GM10266 (cell line): ENCODE measurements around the gene ATF7IP2.
"Not testable (repeated sequence)": the region's sequence is repeated elsewhere in the genome, so short reads cannot be mapped to it uniquely, and the experiment has no call there.

ENCODE experiments used
- DNase-seq: peaks from one replicate; pipeline ENCODE4 v3.0.0; 2012; ENCODE audit errors: extremely low spot score
- CTCF ChIP-seq: IDR thresholded peaks from 2 replicates; pipeline ENCODE4 v1.5.1; 2012; ENCODE audit warnings: mild to moderate bottlenecking, low read depth; ENCODE audit not compliant: control insufficient read depth, insufficient read depth; ENCODE audit errors: missing control alignments

The ATF7IP2 gene

GRCh38 chr16:10497132-10498101 is 111.6 kb downstream of the ATF7IP2 start:
- no peak for DNase-seq
- TF ChIP-seq CTCF, result no peak

DNA sequence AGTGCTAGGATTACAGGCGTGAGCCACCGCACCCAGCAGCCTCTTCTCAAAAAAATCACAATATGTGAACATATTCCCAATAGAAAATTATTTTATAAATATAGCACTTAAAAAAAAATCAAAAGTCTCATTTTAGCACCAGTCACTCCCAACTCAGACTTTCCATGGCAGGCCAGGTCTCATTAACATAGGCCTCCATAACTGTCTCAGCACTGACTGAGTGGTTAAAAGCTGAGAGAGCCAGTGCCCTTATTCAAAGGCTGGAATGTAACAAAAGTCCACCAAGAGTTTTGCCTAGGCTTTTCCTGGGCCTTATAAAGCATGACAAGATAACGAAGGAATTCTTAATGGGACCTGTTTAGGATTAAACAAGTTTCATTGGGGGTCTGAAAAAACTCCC is 114.7 kb downstream of the ATF7IP2 start:
- TF ChIP-seq CTCF, result no peak
- no peak for DNase-seq

DNA sequence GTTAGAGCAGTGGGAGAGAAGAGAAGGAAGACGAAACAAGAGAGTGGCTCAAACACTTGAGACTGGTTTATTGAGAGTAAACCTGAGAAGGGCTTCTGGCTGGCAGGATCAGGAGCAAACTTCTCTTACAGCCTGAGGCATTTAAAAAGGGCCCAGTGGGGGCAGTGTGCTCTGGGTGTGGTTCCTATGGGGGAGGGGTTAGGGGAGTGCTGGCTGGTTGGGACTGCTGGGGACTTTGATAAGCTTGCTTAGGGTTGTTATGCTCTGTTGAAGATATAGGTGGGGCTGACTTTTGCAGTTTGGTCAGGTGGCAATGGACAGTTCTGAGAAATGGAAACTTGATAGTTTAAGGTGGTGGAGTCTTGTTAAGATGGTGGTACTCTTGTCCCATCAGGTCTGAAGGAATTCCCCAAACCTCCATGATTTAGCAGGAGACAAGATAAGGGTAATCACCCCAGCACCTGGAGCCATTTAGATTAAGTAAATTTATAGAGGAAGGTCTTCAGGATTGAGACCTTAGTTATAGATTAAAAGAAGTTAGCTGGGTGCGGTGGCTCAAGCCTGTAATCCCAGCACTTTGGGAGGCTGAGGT is 115.3 kb downstream of the ATF7IP2 start:
- no peak for TF ChIP-seq CTCF
- DNase-seq, result no peak

DNA sequence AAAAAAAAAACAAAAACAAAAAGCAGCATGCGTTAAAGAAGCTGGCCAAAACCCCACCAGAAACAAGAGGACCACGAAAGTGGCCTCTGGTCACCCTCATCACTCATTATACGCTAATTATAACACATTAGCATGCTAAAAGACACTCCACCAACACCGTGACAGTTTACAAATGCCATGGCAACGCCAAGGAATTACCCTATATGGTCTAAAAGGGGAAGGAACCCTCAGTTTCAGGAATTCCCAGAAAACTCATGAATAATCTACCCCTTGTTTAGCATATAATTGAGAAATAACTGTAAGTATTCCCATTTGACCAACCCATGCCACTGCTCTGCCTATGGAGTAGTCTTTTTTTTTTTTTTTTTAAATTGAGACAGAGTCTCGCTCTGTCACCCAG is 116.9 kb downstream of the ATF7IP2 start:
- TF ChIP-seq CTCF, result no peak
- no peak for DNase-seq

GRCh38 chr16:10504404-10504885 is 118.6 kb downstream of the ATF7IP2 start:
- no peak for TF ChIP-seq CTCF
- no peak for DNase-seq

DNA sequence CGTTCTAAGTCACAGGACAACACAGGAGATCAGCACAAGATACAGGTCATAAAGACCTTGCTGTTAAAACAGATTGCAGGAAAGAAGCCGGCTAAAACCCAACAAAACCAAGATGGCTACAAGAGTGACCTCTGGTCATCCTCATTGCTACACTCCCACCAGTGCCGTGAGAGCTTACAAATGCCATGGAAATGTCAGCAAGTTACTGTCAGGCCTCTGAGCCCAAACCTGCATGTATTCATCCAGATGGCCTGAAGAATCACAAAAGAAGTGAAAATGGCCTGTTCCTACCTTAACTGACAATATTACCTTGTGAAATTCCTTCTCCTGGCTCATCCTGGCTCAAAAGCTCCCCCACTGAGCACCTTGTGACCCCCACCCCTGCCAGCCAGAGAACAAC is 119.4 kb downstream of the ATF7IP2 start:
- DNase-seq, result not testable (repeated sequence)

DNA sequence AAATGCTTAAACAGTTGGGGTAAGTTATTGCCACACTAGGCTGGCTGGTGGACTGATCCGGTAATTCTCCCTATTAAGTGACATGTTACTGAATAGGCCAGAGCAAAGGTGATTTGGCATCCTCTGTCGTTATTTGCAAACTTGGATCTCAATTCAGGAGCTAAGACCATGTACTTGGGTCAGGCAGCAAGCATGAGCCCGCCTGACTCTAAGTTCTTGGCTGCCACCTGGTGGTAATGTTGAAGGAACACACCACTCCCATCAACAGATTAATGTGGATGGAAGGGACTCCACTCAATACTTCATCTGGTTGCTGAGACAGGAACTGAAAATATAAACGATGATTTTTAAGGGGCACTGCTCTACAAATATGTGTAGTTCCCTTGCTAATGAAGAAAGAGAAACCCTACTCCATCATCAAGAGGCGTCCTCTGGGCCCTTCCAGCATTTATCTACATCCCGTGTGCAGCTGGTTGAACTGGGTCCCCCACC is 123.7 kb downstream of the ATF7IP2 start:
- TF ChIP-seq CTCF, result peak; percentile 85
- peak; percentile 79 for DNase-seq
